IPS-18a (cell line): ENCODE data around the gene CALML6.

Experiments used
- H3K27ac ChIP-seq: one replicate; pipeline ENCODE4 v1.5.1; 2013; ENCODE audit warnings: low read length
- H3K27me3 ChIP-seq: one replicate; pipeline ENCODE4 v1.6.1; 2013; ENCODE audit warnings: mild to moderate bottlenecking, low read length; ENCODE audit not compliant: control insufficient read depth, insufficient read depth
- H3K36me3 ChIP-seq: one replicate; pipeline ENCODE4 v1.6.1; 2013; ENCODE audit warnings: low read depth, low read length; ENCODE audit not compliant: control insufficient read depth
- H3K4me1 ChIP-seq: one replicate; pipeline ENCODE4 v1.6.1; 2013; ENCODE audit warnings: low read depth, low read length; ENCODE audit not compliant: control insufficient read depth
- H3K4me3 ChIP-seq: one replicate; pipeline ENCODE4 v1.5.1; 2013; ENCODE audit warnings: low read length
- H3K9ac ChIP-seq: one replicate; pipeline ENCODE4 v1.6.1; 2013; ENCODE audit warnings: mild to moderate bottlenecking, low read length, moderate library complexity
- H3K9me3 ChIP-seq: one replicate; pipeline ENCODE4 v1.6.1; 2013; ENCODE audit warnings: low read depth, low read length; ENCODE audit not compliant: control insufficient read depth

The CALML6 gene

GRCh38 chr1:1893997-1894353 is 21.1 kb upstream of the CALML6 start:
- no peak overlapping the region for H3K27ac ChIP-seq
- H3K9me3 ChIP-seq, result no peaks in the 10 kb centered on the region
- no peak overlapping the region for H3K4me3 ChIP-seq
- peaks cover 13% of the 10 kb centered on the region for H3K4me1 ChIP-seq
- H3K27me3 ChIP-seq, result no peaks in the 10 kb centered on the region
- no peak overlapping the region for H3K9ac ChIP-seq
- H3K36me3 ChIP-seq, result no peaks in the 10 kb centered on the region

GRCh38 chr1:1894354-1895059 is 20.6 kb upstream of the CALML6 start:
- no peak overlapping the region for H3K4me3 ChIP-seq
- peaks cover 9% of the 10 kb centered on the region for H3K4me1 ChIP-seq
- H3K36me3 ChIP-seq, result no peaks in the 10 kb centered on the region
- H3K27me3 ChIP-seq, result no peaks in the 10 kb centered on the region
- H3K9ac ChIP-seq, result no peak overlapping the region
- no peak overlapping the region for H3K27ac ChIP-seq
- no peaks in the 10 kb centered on the region for H3K9me3 ChIP-seq

- no peak overlapping the region for H3K4me3 ChIP-seq
- no peak overlapping the region for H3K27ac ChIP-seq
- H3K9ac ChIP-seq, result no peak overlapping the region
Observed at GRCh38 chr1:1895060-1895418, 20.0 kb upstream of the CALML6 start.

GRCh38 chr1:1895456-1896336 is 19.4 kb upstream of the CALML6 start:
- peaks cover 9% of the 10 kb centered on the region for H3K4me1 ChIP-seq
- H3K27me3 ChIP-seq, result no peaks in the 10 kb centered on the region
- no peaks in the 10 kb centered on the region for H3K36me3 ChIP-seq
- H3K9me3 ChIP-seq, result no peaks in the 10 kb centered on the region
- H3K4me3 ChIP-seq, result no peak overlapping the region
- H3K27ac ChIP-seq, result no peak overlapping the region
- no peak overlapping the region for H3K9ac ChIP-seq

More at GRCh38 chr1:1895060-1895418, 20.0 kb upstream of the CALML6 start:
- Histone ChIP-seq H3K9me3 (no peaks in the 10 kb centered on the region), H3K4me1 (peaks cover 9% of the 10 kb centered on the region), H3K27me3 (no peaks in the 10 kb centered on the region), H3K36me3 (no peaks in the 10 kb centered on the region)

GRCh38 chr1:1898246-1898933 is 16.7 kb upstream of the CALML6 start:
- H3K9ac ChIP-seq, result no peak overlapping the region
- H3K27me3 ChIP-seq, result no peaks in the 10 kb centered on the region
- H3K9me3 ChIP-seq, result peaks cover 3% of the 10 kb centered on the region
- H3K36me3 ChIP-seq, result no peaks in the 10 kb centered on the region
- peaks cover 9% of the 10 kb centered on the region for H3K4me1 ChIP-seq
- no peak overlapping the region for H3K4me3 ChIP-seq
- no peak overlapping the region for H3K27ac ChIP-seq

- H3K9me3 ChIP-seq, result peaks cover 3% of the 10 kb centered on the region
- H3K4me1 ChIP-seq, result peaks cover 9% of the 10 kb centered on the region
Observed at GRCh38 chr1:1899266-1899966, 15.6 kb upstream of the CALML6 start.

GRCh38 chr1:1899967-1900327 is 15.1 kb upstream of the CALML6 start:
- H3K9me3 ChIP-seq, result peaks cover 3% of the 10 kb centered on the region
- H3K27ac ChIP-seq, result no peak overlapping the region
- H3K9ac ChIP-seq, result no peak overlapping the region
- H3K4me1 ChIP-seq, result peaks cover 4% of the 10 kb centered on the region
- H3K27me3 ChIP-seq, result no peaks in the 10 kb centered on the region
- no peak overlapping the region for H3K4me3 ChIP-seq
- no peaks in the 10 kb centered on the region for H3K36me3 ChIP-seq

More at GRCh38 chr1:1899266-1899966, 15.6 kb upstream of the CALML6 start:
- no peak overlapping the region for H3K27ac ChIP-seq
- H3K4me3 ChIP-seq, result no peak overlapping the region
- no peak overlapping the region for H3K9ac ChIP-seq
- no peaks in the 10 kb centered on the region for H3K27me3 ChIP-seq
- no peaks in the 10 kb centered on the region for H3K36me3 ChIP-seq

GRCh38 chr1:1900883-1901640 is 14.0 kb upstream of the CALML6 start:
- Histone ChIP-seq H3K4me3 (no peak overlapping the region), H3K27ac (no peak overlapping the region), H3K9me3 (peaks cover 3% of the 10 kb centered on the region), H3K36me3 (no peaks in the 10 kb centered on the region), H3K27me3 (no peaks in the 10 kb centered on the region), H3K9ac (no peak overlapping the region), H3K4me1 (no peaks in the 10 kb centered on the region)

- no peak overlapping the region for H3K27ac ChIP-seq
- H3K27me3 ChIP-seq, result no peaks in the 10 kb centered on the region
- no peak overlapping the region for H3K9ac ChIP-seq
- no peak overlapping the region for H3K4me3 ChIP-seq
- no peaks in the 10 kb centered on the region for H3K4me1 ChIP-seq
- peaks cover 3% of the 10 kb centered on the region for H3K9me3 ChIP-seq
- H3K36me3 ChIP-seq, result no peaks in the 10 kb centered on the region
Observed at GRCh38 chr1:1901641-1902294, 13.3 kb upstream of the CALML6 start.

GRCh38 chr1:1903224-1903623 is 11.8 kb upstream of the CALML6 start:
- H3K4me1 ChIP-seq, result no peaks in the 10 kb centered on the region
- no peak overlapping the region for H3K27ac ChIP-seq
- H3K9me3 ChIP-seq, result peaks cover 3% of the 10 kb centered on the region
- no peaks in the 10 kb centered on the region for H3K36me3 ChIP-seq
- no peaks in the 10 kb centered on the region for H3K27me3 ChIP-seq
- H3K9ac ChIP-seq, result no peak overlapping the region
- no peak overlapping the region for H3K4me3 ChIP-seq
